Stimulated activated CD8-positive, alpha-beta memory T cell treated with anti-CD3 and anti-CD28 coated beads, Interleukin-15, amount 100 ng/mL, for 1 hour (primary cell): ENCODE measurements around the gene FAM174B.

ENCODE experiments used
- DNase-seq: peaks from one replicate; pipeline ENCODE4 v3.0.0-alpha.2; 2020; ENCODE audit warnings: low read depth

Gene FAM174B

GRCh38 chr15:92638709-92639365 lies 16.7 kb downstream of the FAM174B start:
- no peak for DNase-seq

DNA sequence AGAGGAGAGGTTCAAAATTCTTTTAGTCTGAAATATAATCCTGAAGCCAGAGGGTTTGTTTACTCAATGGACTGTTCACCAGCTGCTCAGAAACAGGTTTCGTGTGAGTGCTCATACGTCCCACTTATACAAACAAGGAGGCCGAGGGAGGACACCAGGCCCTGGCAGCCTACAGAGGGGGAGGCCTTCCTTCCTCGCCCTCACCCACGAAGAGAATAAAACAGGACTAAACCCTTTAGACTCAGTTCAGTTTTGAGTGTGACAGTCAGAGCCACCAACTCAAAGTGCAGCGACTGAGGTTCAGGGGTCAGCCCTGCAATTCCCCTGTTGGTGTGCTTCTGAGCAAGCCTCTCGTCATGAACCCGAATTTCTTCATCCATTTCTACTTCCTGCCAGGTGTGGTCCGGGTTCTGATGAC lies 17.3 kb downstream of the FAM174B start:
- DNase-seq = no peak

GRCh38 chr15:92637626-92638025 lies 17.9 kb downstream of the FAM174B start:
- DNase-seq = no peak

DNA sequence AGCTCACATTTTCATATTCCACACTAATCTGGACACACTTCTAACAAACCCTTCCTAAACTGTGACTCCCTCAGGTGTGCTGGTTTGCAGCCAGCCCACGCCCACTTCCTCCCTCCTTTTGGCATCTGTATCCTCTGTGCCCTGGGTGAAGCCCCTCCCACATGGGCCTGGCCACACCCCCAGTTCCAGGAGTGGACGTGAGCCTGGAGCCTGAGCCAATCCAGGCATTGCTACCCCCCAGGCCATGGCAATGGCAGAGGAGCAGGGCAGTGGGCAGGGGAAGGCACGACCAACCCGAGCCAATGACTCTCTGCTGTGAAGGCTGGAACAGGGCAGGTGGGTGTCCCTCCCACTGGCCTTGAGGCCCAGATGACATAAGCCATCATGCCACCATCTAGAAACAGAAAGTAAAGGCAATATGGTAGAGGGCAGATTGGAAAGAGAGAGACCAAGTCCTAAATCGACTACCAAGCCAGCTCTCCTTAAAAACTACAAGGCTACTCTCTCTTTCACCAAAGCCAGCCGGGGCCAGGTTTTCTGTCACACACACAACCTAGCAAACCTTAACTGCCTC lies 18.6 kb downstream of the FAM174B start:
- DNase-seq = no peak

GRCh38 chr15:92636401-92636907 lies 19.1 kb downstream of the FAM174B start:
- DNase-seq = no peak

GRCh38 chr15:92634671-92635201 lies 20.8 kb downstream of the FAM174B start:
- DNase-seq = no peak

- no peak for DNase-seq
Measured at GRCh38 chr15:92634060-92634459, 21.5 kb downstream of the FAM174B start.

- no peak for DNase-seq
Measured at GRCh38 chr15:92633418-92633817, 22.2 kb downstream of the FAM174B start.

DNA sequence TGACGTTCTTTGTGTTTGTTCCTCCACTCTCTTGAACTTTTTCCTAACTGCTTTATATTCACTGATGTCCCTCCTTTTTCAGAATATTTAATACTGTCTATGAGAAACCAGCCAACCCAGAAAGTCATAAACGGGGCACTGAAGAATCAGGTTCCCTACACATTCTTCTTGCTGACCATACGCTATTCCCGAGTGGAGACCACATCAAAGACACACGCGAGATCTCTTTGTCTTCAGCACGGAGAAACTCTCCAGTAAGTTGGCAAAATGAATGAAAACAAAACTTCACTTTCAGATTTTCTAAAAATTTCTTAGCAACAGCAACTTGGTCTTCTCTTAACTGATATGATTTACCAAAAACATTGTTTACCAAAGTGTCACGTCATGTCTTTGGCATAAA lies 22.6 kb downstream of the FAM174B start:
- no peak for DNase-seq

DNA sequence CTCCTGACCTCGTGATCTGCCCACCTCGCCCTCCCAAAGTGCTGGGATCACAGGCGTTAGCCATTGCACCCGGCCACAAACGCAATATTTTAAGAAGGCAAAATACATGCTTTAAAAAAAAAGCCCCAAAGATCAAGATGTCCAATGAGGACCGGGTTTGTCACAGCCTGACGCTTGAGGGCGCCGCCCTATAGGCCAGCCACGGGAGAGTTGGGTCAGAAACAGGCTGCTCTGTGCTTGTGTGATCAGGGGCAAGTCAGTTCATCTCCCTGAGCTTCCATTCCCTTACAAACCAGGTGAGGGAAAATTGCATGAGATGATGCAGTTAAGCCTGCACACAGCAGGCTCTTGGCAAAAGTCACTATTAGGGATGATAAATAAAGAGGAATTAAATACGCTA lies 23.9 kb downstream of the FAM174B start:
- no peak for DNase-seq

GRCh38 chr15:92629975-92630626 lies 25.5 kb downstream of the FAM174B start:
- no peak for DNase-seq

DNA sequence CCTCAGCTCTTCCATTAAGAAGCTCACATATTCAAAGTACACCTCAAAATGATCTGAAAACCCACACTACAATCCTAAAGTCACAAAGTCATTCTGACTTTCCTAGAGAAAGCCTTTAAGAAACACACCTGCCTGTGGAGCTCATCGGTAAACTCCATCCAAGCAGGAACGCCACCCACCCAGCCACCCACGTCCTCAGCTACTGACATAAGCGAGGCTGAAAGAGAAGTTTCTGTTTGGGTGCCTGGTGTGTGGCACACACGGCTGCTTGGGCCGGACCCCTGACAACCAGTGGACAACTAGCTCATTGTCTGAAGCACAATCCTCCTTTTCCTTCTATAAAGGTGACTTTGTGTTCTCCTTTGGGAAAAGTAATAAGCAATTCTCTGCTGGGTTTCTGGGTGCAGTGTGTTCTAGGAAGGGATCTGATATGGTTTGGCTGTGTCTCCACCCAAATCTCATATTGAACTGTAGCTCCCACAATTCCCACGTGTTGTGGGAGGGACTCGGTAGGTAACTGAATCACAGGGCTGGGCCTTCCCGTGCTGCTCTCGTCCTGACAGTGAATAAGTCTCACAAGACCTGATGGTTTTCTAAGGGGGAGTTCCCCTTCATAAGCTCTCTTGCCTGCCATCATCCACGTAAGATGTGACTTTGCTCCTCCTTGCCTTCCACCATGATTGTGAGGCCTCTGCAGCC lies 26.1 kb downstream of the FAM174B start:
- no peak for DNase-seq

DNA sequence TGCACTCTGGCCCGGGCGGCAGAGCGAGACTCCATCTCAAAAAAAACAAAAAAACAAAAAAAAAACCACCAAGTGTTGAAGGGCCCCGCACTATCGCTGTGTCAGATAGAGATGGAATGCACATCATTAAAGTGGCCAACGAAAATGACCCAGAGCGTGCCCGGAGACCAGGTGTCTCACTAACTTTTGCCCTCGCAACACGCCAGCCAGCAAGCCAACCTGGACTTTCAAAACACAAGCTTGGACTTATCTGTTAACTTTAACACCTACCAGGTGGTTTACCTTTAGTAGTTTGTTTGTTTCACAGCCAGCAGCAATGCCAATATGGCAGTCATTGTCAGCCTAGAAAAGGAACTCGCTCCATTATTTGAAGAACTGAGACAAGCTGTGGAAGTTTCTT lies 28.6 kb downstream of the FAM174B start:
- DNase-seq = no peak

DNA sequence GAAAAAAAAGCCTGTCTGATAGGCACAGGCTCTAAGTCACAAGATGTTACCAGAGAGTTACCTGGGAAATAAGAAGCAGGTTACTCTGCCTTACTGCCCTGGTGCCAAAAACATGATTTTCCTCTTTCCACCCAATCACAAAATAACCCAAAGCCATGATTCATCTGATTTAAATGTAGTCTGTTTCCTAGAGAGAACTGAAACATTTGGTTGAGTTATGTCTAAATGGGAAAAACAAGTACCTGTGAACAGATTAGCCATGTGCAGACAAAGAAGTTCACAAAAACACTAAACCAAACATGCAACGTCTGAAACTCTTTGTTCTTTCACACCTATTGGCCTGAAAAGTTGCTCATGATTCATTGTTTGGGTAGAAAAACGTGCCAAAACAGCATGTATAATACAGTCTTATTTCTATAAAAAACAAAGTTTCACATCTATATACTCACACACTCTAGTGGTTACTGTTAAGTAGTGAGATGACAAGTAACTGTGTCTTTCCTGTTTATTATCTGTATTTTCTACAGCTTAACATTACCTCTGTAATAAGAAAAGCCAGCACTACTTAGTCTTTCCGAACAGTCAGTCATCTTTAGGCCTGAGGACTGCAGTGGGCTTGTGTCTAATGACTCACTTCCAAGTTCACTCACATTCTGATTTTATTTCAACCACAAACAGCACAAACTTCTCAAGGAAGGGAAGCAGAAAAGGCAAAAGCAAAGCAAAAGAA lies 30.2 kb downstream of the FAM174B start:
- DNase-seq = no peak

GRCh38 chr15:92624401-92624991 lies 31.1 kb downstream of the FAM174B start:
- DNase-seq = no peak

DNA sequence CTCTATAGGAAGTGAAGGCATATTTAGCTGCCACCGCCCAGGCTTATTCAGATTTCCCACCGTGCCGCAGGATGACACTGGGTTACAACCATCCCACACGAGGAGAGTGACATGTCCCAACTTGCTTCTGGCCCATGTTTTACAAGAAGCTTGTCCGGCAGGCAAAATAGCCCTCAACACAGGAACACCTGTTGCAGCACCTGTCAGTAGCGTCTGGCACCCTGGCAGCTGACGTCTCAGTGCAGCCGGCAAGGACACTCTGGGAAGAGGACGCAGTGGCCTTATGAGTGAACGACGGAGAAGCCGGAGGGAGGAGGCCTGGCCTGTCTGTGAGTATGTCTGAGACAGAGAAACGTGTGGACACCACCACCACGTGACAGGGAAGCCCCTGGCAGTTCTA lies 32.1 kb downstream of the FAM174B start:
- DNase-seq = no peak

DNA sequence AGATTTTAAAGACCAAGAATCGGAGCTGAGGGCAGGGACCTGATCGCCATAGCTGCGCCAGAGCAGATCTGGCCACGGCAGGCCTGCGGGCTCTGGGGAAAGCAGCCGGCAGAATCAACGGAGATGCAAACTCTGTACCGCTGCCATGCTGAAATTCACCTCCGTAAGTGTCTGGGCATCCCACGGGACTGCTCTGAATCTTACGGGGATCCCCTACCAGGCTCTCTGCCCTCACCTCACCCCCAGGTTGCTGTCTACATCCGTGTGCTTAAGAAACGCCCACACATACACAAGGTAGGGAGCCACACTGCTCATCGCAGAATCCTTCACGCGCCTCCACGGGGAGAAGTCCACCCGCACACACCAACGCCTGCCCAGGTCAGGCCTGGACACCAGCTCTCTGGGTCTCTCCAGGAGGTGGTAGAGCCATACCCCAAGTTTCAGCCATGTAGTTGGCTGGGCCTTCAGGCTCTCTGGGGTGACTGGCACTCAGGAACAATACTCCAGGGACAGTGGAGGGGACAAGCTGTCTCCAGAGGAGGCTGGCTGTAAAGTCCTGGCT lies 33.5 kb downstream of the FAM174B start:
- no peak for DNase-seq

GRCh38 chr15:92620991-92621390 lies 34.6 kb downstream of the FAM174B start:
- DNase-seq = no peak

- no peak for DNase-seq
Measured at GRCh38 chr15:92619145-92620101, 36.2 kb downstream of the FAM174B start.
